GM18520 (cell line): ENCODE results near the gene NOC4L.
"Not testable (repeated sequence)": the region's sequence is repeated elsewhere in the genome, so short reads cannot be mapped to it uniquely, and the experiment has no call there.

Experiments
- ATAC-seq: cut with Tn5 transposase; IDR thresholded peaks from one replicate; pipeline ENCODE4 v1.9.1; 2021; ENCODE audit not compliant: unreplicated experiment

The NOC4L gene

GRCh38 chr12:132142679-132143335, 1.4 kb upstream of the NOC4L start:
- no peak for ATAC-seq

- ATAC-seq: peak; percentile 17
Measured at GRCh38 chr12:132143336-132144071, 753 bp upstream of the NOC4L start.

GRCh38 chr12:132144810-132145168, 532 bp downstream of the NOC4L start:
- ATAC-seq: no peak

- ATAC-seq: no peak
Measured at GRCh38 chr12:132145334-132145733, 1.1 kb downstream of the NOC4L start.

- no peak for ATAC-seq
Measured at GRCh38 chr12:132146098-132146497, 1.8 kb downstream of the NOC4L start.

GRCh38 chr12:132146772-132147422, 2.6 kb downstream of the NOC4L start:
- ATAC-seq: no peak

GRCh38 chr12:132147423-132148367, 3.4 kb downstream of the NOC4L start:
- no peak for ATAC-seq

- ATAC-seq: no peak
Measured at GRCh38 chr12:132148368-132149045, 4.2 kb downstream of the NOC4L start.

- ATAC-seq: not testable (repeated sequence)
Measured at GRCh38 chr12:132149526-132149925, 5.3 kb downstream of the NOC4L start.

GRCh38 chr12:132150780-132151144, 6.5 kb downstream of the NOC4L start:
- no peak for ATAC-seq

- no peak for ATAC-seq
Measured at GRCh38 chr12:132151145-132151765, 7.0 kb downstream of the NOC4L start.

- ATAC-seq: no peak
Measured at GRCh38 chr12:132151766-132152410, 7.6 kb downstream of the NOC4L start.

GRCh38 chr12:132152411-132152821, 8.2 kb downstream of the NOC4L start:
- no peak for ATAC-seq

- no peak for ATAC-seq
Measured at GRCh38 chr12:132152953-132153352, 8.7 kb downstream of the NOC4L start.

GRCh38 chr12:132153501-132154340, 9.5 kb downstream of the NOC4L start:
- ATAC-seq: no peak

GRCh38 chr12:132154341-132154761, 10.1 kb downstream of the NOC4L start:
- ATAC-seq: no peak

- no peak for ATAC-seq
Measured at GRCh38 chr12:132154941-132155770, 10.9 kb downstream of the NOC4L start.
